Naive B cell (primary cell): ENCODE measurements around the gene FGF11. TPM values are rescaled to one million over a fixed set of nuclear protein-coding genes. Genes with fewer than 3 reads are reported as not detected.

Experiments used
- ATAC-seq, 2 donors: fragments of 150-1000 bp; cut with Tn5 transposase; 2 replicates each; pipeline ENCODE4 v1.10.0; 2021; ENCODE audit warnings: low read depth in 2 of 2, mild to moderate bottlenecking in 2 of 2, moderate library complexity in 2 of 2
- DNase-seq: peaks from one replicate; pipeline ENCODE4 v3.0.0; 2022
- H3K27ac Mint-ChIP-seq, 6 donors: one replicate each; pipeline ENCODE4 v1.8.0; 2020 to 2022; ENCODE audit warnings: mild to moderate bottlenecking in 6 of 6, mixed read lengths in 6 of 6, moderate library complexity in 5 of 6, inconsistent platforms in 2 of 6
- H3K27me3 Mint-ChIP-seq, 3 donors: one replicate each; pipeline ENCODE4 v1.8.0; 2021 to 2022; ENCODE audit warnings: mixed read lengths in 3 of 3, mild to moderate bottlenecking in 1 of 3
- H3K36me3 Mint-ChIP-seq, 2 donors: one replicate each; pipeline ENCODE4 v1.8.0; 2020 to 2022; ENCODE audit warnings: mixed read lengths in 2 of 2, inconsistent platforms in 1 of 2, mild to moderate bottlenecking in 1 of 2
- H3K4me1 Mint-ChIP-seq, 3 donors: one replicate each; pipeline ENCODE4 v1.8.0; 2020 to 2022; ENCODE audit warnings: mixed read lengths in 3 of 3, inconsistent platforms in 1 of 3, mild to moderate bottlenecking in 1 of 3, moderate library complexity in 1 of 3
- H3K4me3 Mint-ChIP-seq, 8 donors: one replicate each; pipeline ENCODE4 v1.8.0; 2020 to 2022; ENCODE audit warnings: mild to moderate bottlenecking in 8 of 8, mixed read lengths in 8 of 8, moderate library complexity in 8 of 8, inconsistent platforms in 2 of 8
- H3K9me3 Mint-ChIP-seq, 7 donors: one replicate each; pipeline ENCODE4 v1.8.0; 2020 to 2022; ENCODE audit warnings: mixed read lengths in 7 of 7, mild to moderate bottlenecking in 5 of 7, inconsistent platforms in 2 of 7, moderate library complexity in 1 of 7
- polyA plus RNA-seq, 6 donors: library from polyadenylated mRNA; unstranded; fragments of 300-500 nt; fragmentation: Illumina TruSeq; gene quantifications; one replicate each; pipeline ENCODE4 v1.2.3, GENCODE V29; 2021; ENCODE audit warnings: low read depth in 6 of 6

FGF11 gene
- polyA plus RNA-seq, 6 donors from 2014 or later: 0.16 TPM; not detected in 5

GRCh38 chr17:7440113-7440833, 961 bp downstream of the FGF11 start:
- DNase-seq (no peak), ATAC-seq (no peak)
- Mint-ChIP-seq H3K27ac (peak overlapping the region in 2 of 6 donors; percentile 67 to 85), H3K4me3 (peak overlapping the region; percentile 76 to 89 (median 84)), H3K36me3 (peaks cover 0 to 32% of the 10 kb centered on the region in 2 donors), H3K27me3 (peaks cover 37 to 74% (median 70%) of the 10 kb centered on the region in 3 donors), H3K9me3 (no peaks in the 10 kb centered on the region), H3K4me1 (peaks cover 34 to 56% (median 56%) of the 10 kb centered on the region in 3 donors)

GRCh38 chr17:7440834-7441195, 1.5 kb downstream of the FGF11 start:
- Mint-ChIP-seq H3K4me3 (peak overlapping the region in 6 of 8 donors; percentile 76 to 87 (median 82)), H3K9me3 (peaks cover 0 to 1% (median 0%) of the 10 kb centered on the region in 7 donors), H3K27me3 (peaks cover 41 to 79% (median 75%) of the 10 kb centered on the region in 3 donors), H3K27ac (no peak overlapping the region), H3K36me3 (peaks cover 0 to 32% of the 10 kb centered on the region in 2 donors), H3K4me1 (peaks cover 40 to 59% (median 58%) of the 10 kb centered on the region in 3 donors)
- no peak for DNase-seq
- ATAC-seq: no peak

DNA sequence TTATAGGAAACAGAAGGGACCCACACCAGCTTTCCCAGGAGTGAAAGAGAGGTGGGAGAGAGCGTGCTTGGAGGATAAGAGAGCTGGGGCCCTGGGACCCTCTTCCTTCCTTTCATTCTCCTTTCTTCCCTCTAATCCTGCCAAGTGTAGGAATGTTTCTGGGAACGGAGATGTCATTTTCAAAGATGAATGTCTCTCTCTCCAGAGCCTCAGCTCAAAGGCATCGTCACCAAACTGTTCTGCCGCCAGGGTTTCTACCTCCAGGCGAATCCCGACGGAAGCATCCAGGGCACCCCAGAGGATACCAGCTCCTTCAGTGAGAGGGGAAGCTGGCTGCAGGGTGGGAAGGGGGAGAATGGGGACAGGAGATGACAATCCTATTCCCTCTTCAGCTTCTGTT, 2.0 kb downstream of the FGF11 start:
- Mint-ChIP-seq H3K4me1 (peaks cover 43 to 59% (median 58%) of the 10 kb centered on the region in 3 donors), H3K36me3 (peaks cover 0 to 32% of the 10 kb centered on the region in 2 donors), H3K9me3 (peaks cover 0 to 2% (median 0%) of the 10 kb centered on the region in 7 donors), H3K27ac (no peak overlapping the region), H3K4me3 (peak overlapping the region in 1 of 8 donors; percentile 73), H3K27me3 (peaks cover 45 to 83% (median 80%) of the 10 kb centered on the region in 3 donors)
- no peak for DNase-seq
- ATAC-seq: no peak

- Mint-ChIP-seq H3K9me3 (peaks cover 0 to 2% (median 0%) of the 10 kb centered on the region in 7 donors), H3K4me1 (peaks cover 42 to 60% (median 55%) of the 10 kb centered on the region in 3 donors), H3K36me3 (peaks cover 0 to 36% of the 10 kb centered on the region in 2 donors), H3K27me3 (peaks cover 49 to 91% (median 87%) of the 10 kb centered on the region in 3 donors), H3K4me3 (peak overlapping the region in 2 of 8 donors; percentile 16 to 29), H3K27ac (peak overlapping the region in 1 of 6 donors; percentile 19)
- no peak for ATAC-seq
- DNase-seq: no peak
Observed at GRCh38 chr17:7442142-7442541, 2.8 kb downstream of the FGF11 start.

- ATAC-seq (no peak), DNase-seq (no peak)
- peaks cover 0 to 36% of the 10 kb centered on the region in 2 donors for H3K36me3 Mint-ChIP-seq
- H3K9me3 Mint-ChIP-seq: peaks cover 0 to 5% (median 0%) of the 10 kb centered on the region in 7 donors
- H3K27me3 Mint-ChIP-seq: peaks cover 56 to 90% (median 87%) of the 10 kb centered on the region in 3 donors
- H3K4me1 Mint-ChIP-seq: peaks cover 36 to 49% (median 47%) of the 10 kb centered on the region in 3 donors
- peak overlapping the region in 1 of 6 donors; percentile 24 for H3K27ac Mint-ChIP-seq
- peak overlapping the region in 3 of 8 donors; percentile 17 to 92 (median 79) for H3K4me3 Mint-ChIP-seq
Observed at GRCh38 chr17:7443499-7444485, 4.5 kb downstream of the FGF11 start.

DNA sequence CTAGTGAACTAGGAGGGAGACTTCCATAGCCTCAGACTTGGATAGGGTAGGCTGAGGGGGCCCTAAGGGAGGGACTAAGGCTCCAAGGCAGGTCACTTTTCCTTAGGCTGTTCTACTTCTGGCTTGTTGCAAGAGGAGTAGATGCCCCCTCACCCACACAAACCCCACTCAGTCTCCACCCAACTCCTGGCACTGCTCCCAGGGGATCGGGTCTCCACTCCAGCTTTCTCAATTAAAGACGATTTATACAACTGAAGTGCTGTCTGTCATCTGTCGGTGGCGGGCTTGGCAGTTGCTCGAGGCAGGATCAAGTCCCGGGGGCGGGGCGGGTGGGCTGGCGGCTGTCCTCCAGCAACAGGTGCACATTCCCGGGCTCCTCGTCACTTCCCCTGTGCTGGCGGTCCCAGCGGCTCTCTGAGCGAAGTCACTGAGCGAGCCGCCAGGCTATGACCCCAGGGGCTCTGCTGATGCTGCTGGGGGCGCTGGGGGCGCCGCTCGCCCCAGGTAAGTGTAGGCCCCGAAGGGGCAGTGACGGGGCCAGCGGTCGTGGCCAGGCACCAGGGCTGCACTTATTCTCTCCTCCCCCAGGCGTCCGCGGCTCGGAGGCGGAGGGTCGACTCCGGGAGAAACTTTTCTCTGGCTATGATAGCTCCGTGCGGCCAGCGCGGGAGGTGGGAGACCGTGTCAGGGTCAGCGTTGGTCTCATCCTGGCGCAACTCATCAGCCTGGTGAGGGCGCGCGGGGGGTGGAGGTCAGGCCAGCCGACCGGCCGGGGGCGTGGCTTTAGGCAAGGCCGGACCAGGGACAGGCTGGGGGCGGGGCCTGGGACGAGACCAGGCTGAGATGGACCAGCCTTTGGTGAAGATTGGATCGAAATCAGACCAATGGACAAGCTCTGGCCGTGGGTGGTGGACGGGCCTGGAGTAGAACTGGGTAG, 5.6 kb downstream of the FGF11 start, which contains the start of gene CHRNB1:
CHRNB1 (plus strand) TSS at position 380 of the 937 bp plus-strand sequence; CDS start at position 447, 67 bp downstream.
- peak within 1 kb of the TSS; percentile 60 to 93 (median 89) for H3K4me3 Mint-ChIP-seq

GRCh38 chr17:7445619-7445968, 6.3 kb downstream of the FGF11 start:
- DNase-seq (no peak), ATAC-seq (peak; percentile 78 to 85)
- Mint-ChIP-seq H3K4me3 (peak overlapping the region; percentile 60 to 93 (median 89)), H3K4me1 (peaks cover 22 to 34% (median 31%) of the 10 kb centered on the region in 3 donors), H3K27me3 (peaks cover 53 to 91% (median 80%) of the 10 kb centered on the region in 3 donors), H3K27ac (peak overlapping the region in 2 of 6 donors; percentile 11 to 93), H3K36me3 (peaks cover 0 to 26% of the 10 kb centered on the region in 2 donors), H3K9me3 (peaks cover 0 to 5% (median 0%) of the 10 kb centered on the region in 7 donors)

More for the DNA sequence above, 5.6 kb downstream of the FGF11 start, which contains the start of gene CHRNB1:
- H3K27ac Mint-ChIP-seq: peak within 1 kb of the TSS in 2 of 6 donors; percentile 11 to 93
- H3K9me3 Mint-ChIP-seq: peaks cover 0 to 5% (median 0%) of the 10 kb centered on the region in 7 donors
- H3K27me3 Mint-ChIP-seq: peaks cover 53 to 92% (median 86%) of the 10 kb centered on the region in 3 donors
- peak; percentile 45 to 52 for ATAC-seq
- H3K4me1 Mint-ChIP-seq: peaks cover 28 to 41% (median 37%) of the 10 kb centered on the region in 3 donors
- DNase-seq: no peak
- peaks cover 0 to 32% of the 10 kb centered on the region in 2 donors for H3K36me3 Mint-ChIP-seq

DNA sequence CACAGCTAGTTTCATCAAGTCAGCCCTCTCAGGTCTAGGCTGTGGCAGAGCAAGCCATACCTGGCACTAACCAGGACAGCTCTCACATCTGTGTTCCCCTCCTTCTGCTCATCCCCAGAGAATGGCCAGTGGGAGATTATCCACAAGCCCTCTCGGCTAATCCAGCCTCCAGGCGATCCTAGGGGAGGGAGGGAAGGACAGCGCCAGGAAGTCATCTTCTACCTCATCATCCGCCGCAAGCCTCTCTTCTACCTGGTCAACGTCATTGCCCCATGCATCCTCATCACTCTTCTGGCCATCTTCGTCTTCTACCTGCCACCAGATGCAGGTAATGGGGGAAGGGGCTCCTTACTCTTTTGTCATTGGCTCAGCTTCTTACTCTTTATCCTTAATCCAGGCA, 9.1 kb downstream of the FGF11 start:
- Mint-ChIP-seq H3K4me1 (peaks cover 21 to 26% (median 26%) of the 10 kb centered on the region in 3 donors), H3K27ac (no peak overlapping the region), H3K4me3 (no peak overlapping the region), H3K27me3 (peaks cover 41 to 68% (median 54%) of the 10 kb centered on the region in 3 donors), H3K9me3 (peaks cover 0 to 5% (median 0%) of the 10 kb centered on the region in 7 donors), H3K36me3 (peaks cover 0 to 21% of the 10 kb centered on the region in 2 donors)
- ATAC-seq (no peak), DNase-seq (no peak)

GRCh38 chr17:7459961-7460545, 20.7 kb downstream of the FGF11 start:
- Mint-ChIP-seq H3K4me3 (peak overlapping the region in 1 of 8 donors; percentile 57), H3K27me3 (peaks cover 0 to 3% (median 0%) of the 10 kb centered on the region in 3 donors), H3K4me1 (peaks cover 4 to 22% (median 15%) of the 10 kb centered on the region in 3 donors), H3K27ac (no peak overlapping the region), H3K9me3 (no peaks in the 10 kb centered on the region), H3K36me3 (peaks cover 0 to 5% of the 10 kb centered on the region in 2 donors)
- ATAC-seq (no peak), DNase-seq (no peak)

DNA sequence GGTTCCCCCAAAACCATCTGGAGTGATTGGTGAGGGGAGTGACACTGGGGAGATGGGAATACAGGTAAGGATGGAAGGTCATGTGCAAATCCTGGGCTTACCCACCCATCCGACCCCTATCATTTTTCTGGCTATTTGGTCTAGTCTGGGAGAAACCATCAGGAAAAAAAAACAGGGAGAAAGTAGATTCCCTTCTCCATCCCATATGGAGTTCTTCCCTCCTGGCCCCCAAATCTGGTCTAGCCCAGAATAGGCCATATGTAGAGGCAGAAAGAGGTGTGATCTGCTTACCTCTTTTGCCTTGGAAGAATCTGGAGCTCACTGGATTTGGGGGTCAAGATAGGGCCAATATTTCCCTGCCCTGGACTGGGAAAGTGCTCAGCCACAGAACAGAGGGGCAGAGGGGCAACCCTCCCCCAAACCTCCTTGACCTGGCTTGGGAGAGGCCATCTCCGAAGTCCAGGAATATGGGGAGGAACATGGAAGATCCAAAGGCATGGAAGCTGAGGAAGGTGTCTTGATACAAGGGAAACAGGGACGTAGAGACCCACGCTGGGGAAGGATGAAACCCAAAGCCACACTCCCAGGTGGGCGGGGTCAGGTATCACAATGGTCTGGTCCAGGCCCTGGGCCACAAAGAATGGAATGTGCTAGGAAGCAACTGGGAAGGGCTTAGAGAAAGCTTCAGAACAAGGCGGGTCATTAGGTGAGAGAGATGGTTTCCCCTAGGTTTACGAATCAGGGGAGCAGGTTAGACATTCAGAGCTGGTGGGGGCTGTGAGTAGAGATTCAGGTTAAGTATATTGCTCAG, 21.7 kb downstream of the FGF11 start:
- Mint-ChIP-seq H3K27me3 (no peaks in the 10 kb centered on the region), H3K27ac (peak overlapping the region in 3 of 6 donors; percentile 20 to 85 (median 65)), H3K36me3 (peaks cover 0 to 2% of the 10 kb centered on the region in 2 donors), H3K4me3 (no peak overlapping the region), H3K9me3 (no peaks in the 10 kb centered on the region), H3K4me1 (peaks cover 0 to 15% (median 9%) of the 10 kb centered on the region in 3 donors)
- no peak for DNase-seq
- ATAC-seq: no peak
